Endothelial cell of umbilical vein (primary cell): ENCODE measurements around the gene MROH7.

Source experiments
- POLR2A ChIP-seq: IDR thresholded peaks from 2 replicates; pipeline ENCODE4 v1.6.1; 2012; ENCODE audit warnings: low read depth, mild to moderate bottlenecking, control low read depth, low read length
- TF ChIP-seq, protein P1 (sequence below): IDR thresholded peaks from 2 replicates; pipeline ENCODE4 v1.6.1; 2011; ENCODE audit not compliant: insufficient read depth, insufficient read length

DNA sequence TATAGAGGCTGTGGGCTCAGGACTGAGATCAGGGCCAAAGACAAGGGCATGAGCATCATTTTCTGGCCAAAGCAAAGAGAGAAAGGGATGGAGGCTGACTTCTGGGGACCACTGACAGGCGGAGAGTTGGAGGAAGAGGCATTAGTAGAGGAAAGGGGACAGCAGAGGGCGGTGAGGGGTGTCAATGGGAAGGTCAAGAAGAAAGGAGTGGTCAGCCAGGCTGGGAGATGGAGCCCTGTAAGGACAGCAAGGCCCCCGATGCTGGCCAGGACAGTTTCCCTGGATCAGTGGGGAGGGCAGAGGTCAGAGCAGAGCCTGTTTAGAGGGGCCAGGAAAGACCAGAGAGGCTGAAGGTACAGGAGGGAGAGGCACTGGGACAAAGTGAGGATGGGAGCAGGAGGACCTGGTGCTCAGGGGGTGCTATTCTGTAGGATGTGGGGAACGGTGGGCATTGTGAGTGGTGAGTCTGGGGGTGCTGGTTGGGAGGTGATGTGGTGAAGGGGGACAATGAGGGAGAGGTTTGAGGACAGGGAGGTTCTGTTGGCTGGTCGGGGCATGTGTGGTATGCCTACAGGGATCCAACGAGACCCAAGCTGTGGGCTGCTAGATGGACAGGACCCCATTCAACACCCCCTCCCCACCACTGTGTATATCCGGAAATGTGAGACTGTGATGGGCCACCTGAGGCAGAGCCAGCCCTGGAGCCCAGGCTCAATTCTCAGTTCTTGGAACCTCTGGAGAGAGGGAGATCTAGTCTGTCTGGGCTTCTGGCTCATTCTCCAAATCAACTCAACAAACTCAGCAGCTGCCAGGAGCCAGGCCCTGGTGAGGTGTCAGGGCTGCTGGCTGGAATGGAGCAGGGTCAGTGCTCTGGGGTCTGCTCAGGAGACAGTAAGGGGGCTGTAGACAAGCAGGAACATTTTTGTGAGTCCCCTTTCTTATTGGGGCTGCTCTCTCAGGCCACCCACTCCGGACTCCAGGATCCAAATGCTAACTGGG is 16.8 kb upstream of the MROH7 start:
- TF ChIP-seq, protein P1, sequence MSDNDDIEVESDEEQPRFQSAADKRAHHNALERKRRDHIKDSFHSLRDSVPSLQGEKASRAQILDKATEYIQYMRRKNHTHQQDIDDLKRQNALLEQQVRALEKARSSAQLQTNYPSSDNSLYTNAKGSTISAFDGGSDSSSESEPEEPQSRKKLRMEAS: no peak
- TF ChIP-seq POLR2A: no peak
